22Rv1 (cell line): ENCODE measurements around the gene DNAJC19.
A peak's percentile ranks its signal among the peaks of the same experiment; 100 is the strongest.

Source experiments
- H3K27ac ChIP-seq: fragments of 450-650 bp; 2 replicates; pipeline ENCODE4 v1.5.1; 2017
- ZFX ChIP-seq: fragments of 450-650 bp; IDR thresholded peaks from 2 replicates; pipeline ENCODE4 v1.6.1; 2017; ENCODE audit warnings: antibody characterized with exemption, borderline replicate concordance
- TF ChIP-seq, protein P1 (sequence below): fragments of 450-650 bp; IDR thresholded peaks from 2 replicates; pipeline ENCODE4 v1.5.1; 2017; ENCODE audit warnings: mild to moderate bottlenecking

DNAJC19 gene

DNA sequence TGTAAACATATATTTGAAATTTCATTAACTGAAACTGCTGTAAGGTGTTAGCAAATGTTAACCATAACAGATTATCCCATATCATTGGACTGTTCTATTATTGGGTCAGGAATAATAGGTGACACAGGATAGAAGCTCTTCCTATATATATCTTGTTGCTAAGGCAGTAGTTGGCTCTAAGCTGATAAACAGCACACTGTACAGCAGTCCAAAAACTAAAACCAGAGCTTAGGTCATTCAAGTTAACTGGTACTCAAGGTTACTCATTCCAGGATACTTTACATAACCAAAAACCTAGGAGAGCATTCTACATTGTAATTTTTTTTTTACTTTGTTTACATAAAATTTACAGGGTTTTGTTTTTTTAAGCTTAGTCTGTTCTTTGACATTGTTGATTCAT lies 8.9 kb downstream of the DNAJC19 start:
- TF ChIP-seq ZFX: no peak
- TF ChIP-seq, protein P1, sequence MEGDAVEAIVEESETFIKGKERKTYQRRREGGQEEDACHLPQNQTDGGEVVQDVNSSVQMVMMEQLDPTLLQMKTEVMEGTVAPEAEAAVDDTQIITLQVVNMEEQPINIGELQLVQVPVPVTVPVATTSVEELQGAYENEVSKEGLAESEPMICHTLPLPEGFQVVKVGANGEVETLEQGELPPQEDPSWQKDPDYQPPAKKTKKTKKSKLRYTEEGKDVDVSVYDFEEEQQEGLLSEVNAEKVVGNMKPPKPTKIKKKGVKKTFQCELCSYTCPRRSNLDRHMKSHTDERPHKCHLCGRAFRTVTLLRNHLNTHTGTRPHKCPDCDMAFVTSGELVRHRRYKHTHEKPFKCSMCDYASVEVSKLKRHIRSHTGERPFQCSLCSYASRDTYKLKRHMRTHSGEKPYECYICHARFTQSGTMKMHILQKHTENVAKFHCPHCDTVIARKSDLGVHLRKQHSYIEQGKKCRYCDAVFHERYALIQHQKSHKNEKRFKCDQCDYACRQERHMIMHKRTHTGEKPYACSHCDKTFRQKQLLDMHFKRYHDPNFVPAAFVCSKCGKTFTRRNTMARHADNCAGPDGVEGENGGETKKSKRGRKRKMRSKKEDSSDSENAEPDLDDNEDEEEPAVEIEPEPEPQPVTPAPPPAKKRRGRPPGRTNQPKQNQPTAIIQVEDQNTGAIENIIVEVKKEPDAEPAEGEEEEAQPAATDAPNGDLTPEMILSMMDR: no peak
- no peak overlapping the region for H3K27ac ChIP-seq

GRCh38 chr3:180979961-180980360 lies 9.6 kb downstream of the DNAJC19 start:
- no peak overlapping the region for H3K27ac ChIP-seq
- TF ChIP-seq ZFX: no peak
- TF ChIP-seq, protein P1: no peak

DNA sequence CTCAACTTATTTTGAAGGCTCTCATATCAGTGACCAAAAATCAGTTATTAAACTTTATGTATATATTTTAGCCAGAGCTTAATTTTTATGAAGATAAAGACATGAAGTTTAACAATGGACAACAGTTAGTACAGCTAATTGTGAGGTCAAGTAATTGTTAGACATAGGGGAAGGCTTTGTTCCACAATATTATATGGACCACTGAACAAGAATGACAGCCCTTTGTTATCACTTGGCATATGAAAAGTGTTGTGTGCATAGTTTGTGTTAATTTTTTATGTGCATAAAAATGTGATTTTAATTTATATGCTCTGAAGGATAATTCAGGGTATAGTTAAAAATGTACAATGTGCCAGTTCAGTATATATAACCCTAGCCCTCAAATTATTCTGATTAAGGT lies 12.0 kb downstream of the DNAJC19 start:
- no peak overlapping the region for H3K27ac ChIP-seq
- TF ChIP-seq, protein P1: no peak
- TF ChIP-seq ZFX: no peak

DNA sequence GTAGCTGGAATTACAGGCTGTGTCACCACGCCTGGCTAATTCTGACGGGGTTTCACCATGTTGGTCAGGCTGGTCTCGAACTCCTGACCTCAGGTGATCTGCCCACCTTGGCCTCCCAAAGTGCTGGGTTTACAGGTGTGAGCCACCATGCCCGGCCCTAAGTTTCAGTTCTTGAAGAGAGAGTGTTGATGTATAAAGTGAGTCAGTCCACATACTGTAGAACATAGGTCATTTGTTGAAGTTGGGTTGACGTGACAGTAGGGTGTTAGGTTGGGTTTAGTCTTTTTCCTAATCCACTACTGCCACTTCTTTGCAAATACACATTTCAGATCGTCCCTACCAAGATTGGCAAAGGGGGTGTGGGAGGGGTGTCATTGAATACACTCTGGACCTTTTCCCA lies 15.2 kb downstream of the DNAJC19 start:
- H3K27ac ChIP-seq: no peak overlapping the region
- no peak for TF ChIP-seq ZFX
- TF ChIP-seq, protein P1: no peak

DNA sequence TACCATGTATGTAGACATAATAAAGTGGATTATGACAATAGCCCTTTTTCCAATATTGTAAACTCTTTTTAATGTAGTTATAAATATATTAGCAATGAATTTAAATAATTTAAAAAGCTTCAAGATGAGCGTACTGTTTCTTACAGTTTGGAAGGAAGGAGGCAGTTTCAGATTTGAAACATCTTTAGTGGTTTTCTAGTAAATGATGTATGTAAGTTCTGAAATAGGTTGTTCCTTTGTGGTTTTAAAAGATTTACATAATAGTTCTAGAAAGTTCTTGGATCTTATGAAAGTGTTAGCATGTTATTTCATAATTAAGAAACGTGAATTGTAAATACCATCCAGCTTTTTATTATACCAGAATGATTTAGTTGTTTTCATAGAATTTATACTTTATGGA lies 16.0 kb downstream of the DNAJC19 start:
- H3K27ac ChIP-seq: no peak overlapping the region
- no peak for TF ChIP-seq ZFX
- TF ChIP-seq, protein P1: no peak

- TF ChIP-seq, protein P1: no peak
- no peak for TF ChIP-seq ZFX
- H3K27ac ChIP-seq: no peak overlapping the region
Measured at GRCh38 chr3:180970931-180971330, 18.6 kb downstream of the DNAJC19 start.

GRCh38 chr3:180962530-180962929 lies 27.0 kb downstream of the DNAJC19 start:
- peak overlapping the region; percentile 49 for H3K27ac ChIP-seq
- TF ChIP-seq, protein P1: no peak
- TF ChIP-seq ZFX: no peak
